Sigmoid colon (tissue), 3 donors: ENCODE measurements around the gene CDH23.

Experiments used
- POLR2A ChIP-seq, 2 donors: fragments of 450-650 bp; IDR thresholded peaks; one replicate each; pipeline ENCODE4 v1.6.1; 2016; ENCODE audit warnings: antibody characterized with exemption in 2 of 2, mild to moderate bottlenecking in 2 of 2, moderate library complexity in 2 of 2
- TF ChIP-seq, protein P1 (sequence below), 4 experiments: fragments of 450-650 bp in 3 of 4; fragments of 200-600 bp in 1 of 4; IDR thresholded peaks; one replicate each; pipeline ENCODE4 v1.5.1; 2016 to 2019; ENCODE audit warnings: antibody characterized with exemption in 4 of 4, mild to moderate bottlenecking in 3 of 4, moderate library complexity in 2 of 4

DNA sequence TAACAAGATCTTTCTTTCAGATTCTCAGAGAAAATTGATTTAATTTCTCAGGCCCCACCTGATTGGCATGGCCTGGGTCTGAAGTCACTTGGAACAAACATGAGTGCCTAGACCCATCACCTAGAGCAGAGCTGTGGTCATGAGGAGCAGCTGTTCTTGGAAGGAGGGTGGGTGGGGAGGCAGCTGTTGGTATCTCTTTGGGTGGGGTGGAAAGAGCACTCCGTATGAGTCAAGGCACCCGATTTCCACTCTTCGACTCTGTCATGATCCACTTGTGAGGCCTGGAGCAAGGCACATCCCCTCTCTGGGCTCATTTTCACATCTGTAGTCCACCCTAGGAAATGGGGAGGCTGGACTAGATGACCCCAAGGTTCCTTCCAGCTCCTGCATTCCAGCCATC is 166.2 kb downstream of the CDH23 start:
- TF ChIP-seq, protein P1, sequence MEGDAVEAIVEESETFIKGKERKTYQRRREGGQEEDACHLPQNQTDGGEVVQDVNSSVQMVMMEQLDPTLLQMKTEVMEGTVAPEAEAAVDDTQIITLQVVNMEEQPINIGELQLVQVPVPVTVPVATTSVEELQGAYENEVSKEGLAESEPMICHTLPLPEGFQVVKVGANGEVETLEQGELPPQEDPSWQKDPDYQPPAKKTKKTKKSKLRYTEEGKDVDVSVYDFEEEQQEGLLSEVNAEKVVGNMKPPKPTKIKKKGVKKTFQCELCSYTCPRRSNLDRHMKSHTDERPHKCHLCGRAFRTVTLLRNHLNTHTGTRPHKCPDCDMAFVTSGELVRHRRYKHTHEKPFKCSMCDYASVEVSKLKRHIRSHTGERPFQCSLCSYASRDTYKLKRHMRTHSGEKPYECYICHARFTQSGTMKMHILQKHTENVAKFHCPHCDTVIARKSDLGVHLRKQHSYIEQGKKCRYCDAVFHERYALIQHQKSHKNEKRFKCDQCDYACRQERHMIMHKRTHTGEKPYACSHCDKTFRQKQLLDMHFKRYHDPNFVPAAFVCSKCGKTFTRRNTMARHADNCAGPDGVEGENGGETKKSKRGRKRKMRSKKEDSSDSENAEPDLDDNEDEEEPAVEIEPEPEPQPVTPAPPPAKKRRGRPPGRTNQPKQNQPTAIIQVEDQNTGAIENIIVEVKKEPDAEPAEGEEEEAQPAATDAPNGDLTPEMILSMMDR (IDR thresholded peaks at IDR 0.05): no peak
- TF ChIP-seq POLR2A (IDR thresholded peaks at IDR 0.05): no peak
